Measurements from ENCODE around the gene SST.
A peak's percentile ranks its signal among the peaks of the same experiment; 100 is the strongest.

Gene SST

GRCh38 chr3:187636528-187636927, 33.7 kb downstream of the SST start:
- DNase-seq: no peak

DNA sequence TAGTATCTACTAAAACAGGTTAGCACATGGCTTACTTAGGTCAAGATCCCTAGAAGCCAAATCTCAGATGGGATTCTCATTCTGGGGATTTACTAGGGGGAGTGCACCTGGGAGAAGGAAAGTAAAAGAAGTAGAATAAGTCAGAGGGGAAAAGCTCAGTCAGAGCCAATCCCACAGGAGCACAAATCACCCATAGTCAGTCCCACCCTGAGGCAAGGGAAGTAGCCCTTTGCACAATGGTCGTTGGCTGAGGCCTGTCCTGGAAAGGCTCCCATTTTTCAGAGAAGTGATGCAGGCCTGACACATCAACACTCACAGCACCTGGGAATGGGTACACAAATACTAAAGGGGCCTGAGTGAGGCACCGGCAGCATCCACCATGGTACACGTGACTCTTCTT, 39.8 kb downstream of the SST start:
- DNase-seq: no peak

DNA sequence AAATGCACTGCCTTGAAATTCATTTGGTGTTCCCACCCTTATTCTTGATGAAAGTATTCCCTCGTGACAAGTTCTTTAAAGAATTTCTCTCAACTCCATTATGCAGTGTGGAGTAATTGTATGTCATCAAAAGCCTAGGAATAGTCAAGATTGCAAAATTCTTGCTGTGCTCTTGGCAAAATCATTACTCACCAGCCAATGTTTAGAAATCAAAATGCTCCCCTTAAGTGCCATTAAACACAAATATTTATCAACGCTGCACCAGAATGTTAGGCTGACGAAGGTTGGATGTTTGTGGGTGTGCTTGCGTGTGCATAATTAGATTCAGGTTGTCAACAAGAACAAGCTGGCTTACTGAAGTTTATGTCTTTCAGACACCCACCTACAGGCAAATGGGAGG, 40.5 kb downstream of the SST start:
- peak in 1 of 58 donors; percentile 1 for DNase-seq

GRCh38 chr3:187628169-187628568, 42.0 kb downstream of the SST start:
- no peak for DNase-seq

DNA sequence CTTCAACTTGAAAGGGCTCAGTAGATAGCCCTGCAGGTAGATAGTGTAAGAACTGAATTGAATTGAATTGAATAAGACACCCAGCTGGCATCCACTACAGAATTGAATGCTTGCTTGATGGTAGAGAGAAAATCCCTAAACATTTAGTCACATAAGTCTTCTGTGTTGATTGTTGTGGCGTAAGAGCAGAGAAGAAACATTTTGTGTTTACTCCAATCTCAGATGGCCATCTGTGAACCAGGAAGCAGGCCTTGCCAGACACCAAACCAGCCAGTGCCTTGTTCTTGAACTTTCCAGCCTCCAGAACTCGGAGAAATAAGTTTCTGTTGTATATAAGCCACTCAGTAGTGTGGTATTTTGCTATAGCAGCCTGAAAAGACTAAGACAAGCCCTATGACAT, 43.6 kb downstream of the SST start:
- no peak for DNase-seq

- DNase-seq: no peak
Observed at GRCh38 chr3:187624588-187624987, 45.6 kb downstream of the SST start.

GRCh38 chr3:187623285-187623814, 46.8 kb downstream of the SST start:
- no peak for DNase-seq

DNA sequence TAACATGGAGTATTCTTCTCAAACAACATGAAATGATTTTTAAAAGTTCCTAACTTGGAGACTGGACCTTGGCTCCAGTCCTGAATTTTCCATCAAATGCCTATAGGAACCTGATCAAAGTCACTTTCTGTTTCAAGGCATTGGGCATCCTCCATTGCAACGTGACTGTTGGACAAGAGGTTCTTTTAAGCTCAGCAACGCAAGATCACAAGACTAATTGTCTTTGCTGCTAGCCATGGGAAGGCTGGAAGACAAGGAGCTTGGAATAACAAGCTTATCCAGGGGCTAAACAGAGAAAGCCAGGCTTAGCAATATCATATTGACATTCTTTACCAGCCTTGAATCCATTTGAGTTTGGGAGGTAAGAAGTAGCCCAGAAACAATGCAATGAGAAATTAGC, 48.3 kb downstream of the SST start:
- DNase-seq: no peak

DNA sequence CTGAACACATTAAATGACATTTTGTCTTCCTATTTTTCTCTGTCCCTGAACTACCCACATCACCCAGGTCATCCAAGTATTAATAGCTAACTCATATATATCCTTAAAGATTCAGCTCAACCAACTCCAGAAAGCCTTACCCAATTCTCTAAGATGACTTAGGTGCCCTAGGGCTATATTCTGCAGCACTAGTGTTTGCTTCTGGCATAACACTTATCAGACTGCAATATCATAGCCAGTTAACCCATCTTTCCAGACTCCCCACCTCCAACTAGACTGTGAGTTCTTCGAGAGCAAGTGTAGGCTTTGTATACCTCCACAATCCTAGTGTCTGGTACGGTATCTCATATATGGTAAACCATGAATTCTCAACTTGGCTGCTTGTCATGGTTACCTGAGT, 50.7 kb downstream of the SST start:
- DNase-seq: no peak

Measured in anterior cingulate cortex (tissue), 58 donors.